Heart left ventricle (tissue), 16 donors: ENCODE measurements around the gene PPFIA2. TPM values are rescaled to one million over a fixed set of nuclear protein-coding genes. Genes with fewer than 3 reads are reported as not detected.

Experiments
- ATAC-seq, 4 donors: fragments of 200-7000 bp; cut with Tn5 transposase; one replicate each; pipeline ENCODE4 v1.9.1; 2020 to 2022; ENCODE audit warnings: moderate library complexity in 4 of 4, mild to moderate bottlenecking in 3 of 4, moderate number of reproducible peaks in 1 of 4
- DNase-seq, 5 donors: peaks; one replicate each; pipeline ENCODE4 v3.0.0-alpha.2; 2020
- H3K27ac ChIP-seq, 12 donors: fragments of 200-600 bp; sonication (generic) in 4 of 12; one replicate each; pipeline versions ENCODE4 v1.5.0 to v1.8.0; 2016 to 2022; ENCODE audit warnings: mild to moderate bottlenecking in 2 of 12
- H3K27me3 ChIP-seq, 9 donors: fragments of 200-600 bp; sonication (generic) in 2 of 9; one replicate each; pipeline versions ENCODE4 v1.5.1 to v1.8.0; 2016 to 2022; ENCODE audit warnings: mild to moderate bottlenecking in 3 of 9
- H3K36me3 ChIP-seq, 9 donors: fragments of 200-600 bp; sonication (generic) in 2 of 9; one replicate each; pipeline versions ENCODE4 v1.5.0 to v1.8.0; 2018 to 2022; ENCODE audit warnings: mild to moderate bottlenecking in 2 of 9
- H3K4me1 ChIP-seq, 12 donors: fragments of 200-600 bp; sonication (generic) in 4 of 12; one replicate each; pipeline versions ENCODE4 v1.5.0 to v1.8.0; 2016 to 2022; ENCODE audit warnings: mild to moderate bottlenecking in 3 of 12
- H3K4me3 ChIP-seq, 12 donors: fragments of 200-600 bp; sonication (generic) in 4 of 12; one replicate each; pipeline versions ENCODE4 v1.5.0 to v1.8.0; 2017 to 2022; ENCODE audit warnings: mild to moderate bottlenecking in 9 of 12, moderate library complexity in 4 of 12
- H3K9me3 ChIP-seq, 12 donors: fragments of 200-600 bp; sonication (generic) in 4 of 12; one replicate each; pipeline versions ENCODE4 v1.5.0 to v1.8.0; 2016 to 2022; ENCODE audit warnings: mild to moderate bottlenecking in 1 of 12
- CTCF ChIP-seq, 12 donors: fragments of 200-600 bp; sonication (generic) in 4 of 12; IDR thresholded peaks; one replicate each; pipeline versions ENCODE4 v1.5.0 to v1.8.0; 2018 to 2022; ENCODE audit warnings: antibody characterized with exemption in 12 of 12, mild to moderate bottlenecking in 5 of 12
- POLR2A ChIP-seq, 2 donors: fragments of 450-650 bp; IDR thresholded peaks; one replicate each; pipeline ENCODE4 v1.6.1; 2017; ENCODE audit warnings: antibody characterized with exemption in 2 of 2, mild to moderate bottlenecking in 2 of 2, moderate library complexity in 2 of 2
- WGBS, 4 donors: extraction: QIAGEN DNeasy Blood & Tissue Kit in 2 of 4; methylation state at CpG; one replicate each; pipeline versions ENCODE4 v1.1.5 to v1.1.7; 2013 to 2018; 5-methylcytosine and 5-hydroxymethylcytosine counted together
- intact Hi-C, 10 donors: fragments of 100-400 bp; cut with DNase I; formaldehyde crosslinking; loops; one replicate each; pipeline versions ENCODE4 v1.11.1 to v1.14.2; 2022
- polyA plus RNA-seq, 2 donors: library from polyadenylated mRNA; stranded (reverse); fragments of 200-250 nt; gene quantifications; one replicate each; pipeline ENCODE4 v1.2.3, GENCODE V29; 2013
- total RNA-seq, 9 donors: library from RNA; depleted of rRNA in 2 of 9; stranded (reverse); fragments of >200 nt in 2 of 9; fragmentation: NEBNext Ultra II Directional in 3 of 9; extraction: Animal tissue kit (Norgen Biotek cat#: 25700) in 3 of 9; gene quantifications; one replicate each; pipeline versions ENCODE4 v1.1.0 to v1.2.4, GENCODE V29; 2016 to 2023
- donor health status: ischemic (EF 13 %, LVEDD 7.1; RV severe dilation, severe dysfunction).
- donor health status: healthy with polysubstance abuse.
- donor health status: DM: no; HTN: yes; CAD: no.
- donor health status: DM: no; HTN: no; CAD: no.
- donor health status: ischemic (EF 25% LVEDD 6.9; RV normal size, moderate dysfunction).
- donor health status: ischemic (EF 25% LVEDD 5.7; RV mildly dilated, moderate dysfunction).
- donor health status: healthy.
- donor health status: DM: yes; HTN: yes; CAD: no.
- donor health status: ischemic (EF 35%, LVEDD 5.7; RV mildly dilated, moderate dysfunction).
- donor health status: nonischemic (EF 11% LVEDD 7.7; RV severe dilation, severe dysfunction).
- donor health status: DM: yes; HTN: yes; CAD: no.
- donor health status: PGD.
- donor health status: ischemic (EF 29% LVEDD 5.4; RV normal size, mild dysfunction).
- donor health status: nonischemic (EF 23%, LVEDD 6.1; RV moderate dilation, normal function).

Gene PPFIA2
- total and polyA plus RNA-seq, 11 donors: 0.08 to 1.3 (median 0.49) TPM; not detected in 3

GRCh38 chr12:81369175-81369574 lies 390.0 kb downstream of the PPFIA2 start:
- TF ChIP-seq POLR2A (IDR thresholded peaks at IDR 0.05) (no peak), CTCF (IDR thresholded peaks at IDR 0.05) (no peak)

GRCh38 chr12:81365284-81365683 lies 393.9 kb downstream of the PPFIA2 start:
- Histone ChIP-seq H3K27ac (no peak overlapping the region), H3K4me3 (no peak overlapping the region), H3K4me1 (peaks cover 0 to under 1% (median 0%) of the 10 kb centered on the region in 12 donors), H3K27me3 (no peaks in the 10 kb centered on the region), H3K36me3 (no peaks in the 10 kb centered on the region), H3K9me3 (no peaks in the 10 kb centered on the region)
- intact Hi-C loops: no loop called here
- ATAC-seq (no peak), DNase-seq (no peak)
- TF ChIP-seq POLR2A (IDR thresholded peaks at IDR 0.05): no peak
- 58 to 64% (median 60%) methylated on average over 2 of the region's 2 CpGs for WGBS, 4 donors

More at GRCh38 chr12:81369175-81369574, 390.0 kb downstream of the PPFIA2 start:
- Histone ChIP-seq H3K4me3 (no peak overlapping the region), H3K9me3 (no peaks in the 10 kb centered on the region), H3K27me3 (no peaks in the 10 kb centered on the region), H3K36me3 (no peaks in the 10 kb centered on the region), H3K27ac (no peak overlapping the region), H3K4me1 (no peaks in the 10 kb centered on the region)
- intact Hi-C loops: no loop called here
- ATAC-seq: no peak
- DNase-seq: no peak

GRCh38 chr12:81360916-81361315 lies 398.2 kb downstream of the PPFIA2 start:
- TF ChIP-seq POLR2A (IDR thresholded peaks at IDR 0.05) (no peak), CTCF (IDR thresholded peaks at IDR 0.05) (no peak)
- intact Hi-C loops: no loop called here
- Histone ChIP-seq H3K4me3 (no peak overlapping the region), H3K9me3 (no peaks in the 10 kb centered on the region), H3K4me1 (peaks cover 0 to 6% (median 0%) of the 10 kb centered on the region in 12 donors), H3K27ac (no peak overlapping the region), H3K27me3 (no peaks in the 10 kb centered on the region), H3K36me3 (no peaks in the 10 kb centered on the region)
- DNase-seq (no peak), ATAC-seq (no peak)

GRCh38 chr12:81359736-81360135 lies 399.4 kb downstream of the PPFIA2 start:
- H3K36me3 ChIP-seq: no peaks in the 10 kb centered on the region
- ATAC-seq (no peak), DNase-seq (no peak)
- H3K9me3 ChIP-seq: no peaks in the 10 kb centered on the region
- no peak overlapping the region for H3K27ac ChIP-seq
- H3K4me3 ChIP-seq: no peak overlapping the region
- no peaks in the 10 kb centered on the region for H3K27me3 ChIP-seq
- TF ChIP-seq POLR2A (IDR thresholded peaks at IDR 0.05) (no peak), CTCF (IDR thresholded peaks at IDR 0.05) (no peak)
- intact Hi-C loops: no loop called here
- peaks cover 0 to 6% (median 0%) of the 10 kb centered on the region in 12 donors for H3K4me1 ChIP-seq

- 74 to 83% (median 80%) methylated on average over 5 of the region's 5 CpGs for WGBS, 4 donors
- intact Hi-C loops: no loop called here
These were observed 404.7 kb downstream of the PPFIA2 start for GRCh38 chr12:81354327-81354932.

More at GRCh38 chr12:81354327-81354932, 404.7 kb downstream of the PPFIA2 start:
- H3K36me3 ChIP-seq: no peaks in the 10 kb centered on the region
- DNase-seq (no peak), ATAC-seq (no peak)
- no peak overlapping the region for H3K27ac ChIP-seq
- no peaks in the 10 kb centered on the region for H3K4me1 ChIP-seq
- no peak overlapping the region for H3K4me3 ChIP-seq
- H3K27me3 ChIP-seq: no peaks in the 10 kb centered on the region
- no peak for TF ChIP-seq POLR2A (IDR thresholded peaks at IDR 0.05)
- no peak for TF ChIP-seq CTCF (IDR thresholded peaks at IDR 0.05)
- no peaks in the 10 kb centered on the region for H3K9me3 ChIP-seq
